GM04504 (cell line): ENCODE measurements around the gene POU5F1.
"Not testable (repeated sequence)": the region's sequence is repeated elsewhere in the genome, so short reads cannot be mapped to it uniquely, and the experiment has no call there.

Experiments used
- DNase-seq: peaks from one replicate; pipeline ENCODE4 v3.0.0-alpha.2; 2012; ENCODE audit warnings: low read depth

The POU5F1 gene

DNA sequence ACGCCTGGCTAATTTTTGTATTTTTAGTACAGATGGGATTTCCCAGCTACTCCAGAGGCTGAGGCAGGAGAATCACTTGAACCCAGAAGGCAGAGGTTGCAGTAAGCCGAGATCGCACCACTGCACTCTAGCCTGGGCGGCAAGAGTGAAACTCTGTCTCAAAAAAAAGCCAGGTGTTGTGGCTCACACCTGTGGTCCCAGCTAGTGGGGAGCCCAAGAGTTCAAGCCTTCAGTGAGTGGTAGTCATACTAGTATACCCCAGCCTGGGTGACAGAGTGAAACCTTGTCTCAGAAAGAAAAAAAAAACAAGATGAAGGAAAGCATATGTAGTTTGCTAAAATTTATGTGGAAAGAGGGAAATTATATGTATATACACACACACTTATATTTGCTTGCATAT, 20.0 kb upstream of the POU5F1 start:
- no peak for DNase-seq

DNA sequence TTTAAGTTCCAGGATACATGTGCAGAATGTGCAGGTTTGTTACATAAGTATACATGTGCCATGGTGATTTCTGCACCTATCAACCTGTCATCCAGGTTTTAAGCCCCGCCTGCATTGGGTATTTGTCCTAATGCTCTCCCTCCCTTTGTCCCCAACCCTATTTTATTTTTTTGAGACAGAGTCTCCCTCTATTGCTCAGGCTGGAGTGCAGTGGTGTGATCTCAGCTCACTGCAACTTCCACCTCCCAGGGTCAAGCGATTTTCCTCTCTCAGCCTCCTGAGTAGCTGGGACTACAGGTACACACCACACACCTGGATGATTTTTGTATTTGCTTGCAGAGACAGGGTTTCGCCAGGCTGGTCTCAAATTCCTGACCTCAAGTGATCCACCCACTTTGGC, 18.7 kb upstream of the POU5F1 start:
- DNase-seq = not testable (repeated sequence)

DNA sequence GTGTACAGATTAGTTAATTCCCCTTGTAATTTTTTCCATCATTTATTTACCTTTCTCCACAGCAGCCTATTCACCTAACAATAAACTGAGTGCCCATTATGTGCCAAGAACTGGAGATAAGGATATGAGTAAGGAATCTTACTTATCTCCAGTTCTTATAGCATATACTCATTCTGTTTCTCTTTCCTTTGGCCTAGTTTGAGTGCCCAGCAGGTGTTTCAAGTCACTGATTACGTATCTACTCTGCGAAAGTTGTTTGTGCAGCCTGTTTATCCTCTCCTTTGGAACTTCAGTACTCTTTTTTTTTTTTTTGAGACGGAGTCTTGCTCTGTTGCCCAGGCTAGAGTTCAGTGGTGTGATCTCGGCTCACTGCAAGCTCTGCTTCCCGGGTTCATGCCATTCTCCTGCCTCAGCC, 17.3 kb upstream of the POU5F1 start:
- no peak for DNase-seq

DNA sequence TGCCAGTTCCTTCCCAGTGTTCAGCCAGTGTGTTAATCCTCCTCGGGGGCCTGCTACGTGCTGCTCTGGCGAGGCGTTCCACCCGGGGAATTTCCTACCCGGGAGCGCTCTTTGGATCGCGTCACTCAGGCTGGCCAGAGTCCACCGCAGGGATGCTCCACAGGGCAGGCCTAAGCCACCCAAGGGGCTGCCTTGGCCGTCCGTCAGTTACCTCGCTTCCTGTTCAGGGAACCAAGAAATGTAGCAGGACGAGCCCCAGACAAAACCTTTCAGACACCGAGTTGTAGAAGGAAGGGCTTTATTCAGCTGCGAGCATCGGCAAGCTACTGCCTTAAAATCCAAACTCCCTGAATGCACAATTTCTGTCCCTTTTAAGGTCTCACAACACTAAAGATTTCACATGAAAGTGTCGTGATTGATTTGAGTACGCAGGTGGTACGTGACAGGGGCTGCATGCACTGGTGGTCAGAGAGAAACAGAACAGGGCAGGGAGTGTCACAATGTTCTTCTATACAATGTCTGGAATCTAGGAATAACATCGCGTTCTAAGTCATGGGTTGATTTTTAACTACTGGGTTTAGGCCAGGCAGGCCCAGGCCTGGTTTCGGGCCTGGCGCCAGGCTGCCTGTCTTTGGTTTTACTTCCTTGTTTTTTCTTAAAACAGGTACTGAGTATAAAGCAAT, 15.7 kb upstream of the POU5F1 start:
- no peak for DNase-seq

DNA sequence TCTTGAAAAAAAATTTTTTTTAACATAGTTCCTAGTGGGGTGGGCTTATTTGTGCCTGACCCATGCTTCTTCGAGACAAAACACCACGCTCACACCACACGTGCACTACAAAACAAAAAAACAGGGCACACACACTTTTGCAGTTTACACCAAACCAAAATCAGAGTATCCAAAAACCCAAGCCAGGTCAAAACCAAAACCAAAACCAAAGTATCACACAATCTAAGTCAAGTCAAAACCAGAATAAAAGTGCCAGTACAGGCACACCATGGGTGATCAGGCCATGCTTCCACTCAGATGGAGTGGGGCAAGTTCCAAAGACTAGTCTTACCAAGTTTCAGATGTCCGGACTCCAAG, 15.2 kb upstream of the POU5F1 start:
- DNase-seq = not testable (repeated sequence)

DNA sequence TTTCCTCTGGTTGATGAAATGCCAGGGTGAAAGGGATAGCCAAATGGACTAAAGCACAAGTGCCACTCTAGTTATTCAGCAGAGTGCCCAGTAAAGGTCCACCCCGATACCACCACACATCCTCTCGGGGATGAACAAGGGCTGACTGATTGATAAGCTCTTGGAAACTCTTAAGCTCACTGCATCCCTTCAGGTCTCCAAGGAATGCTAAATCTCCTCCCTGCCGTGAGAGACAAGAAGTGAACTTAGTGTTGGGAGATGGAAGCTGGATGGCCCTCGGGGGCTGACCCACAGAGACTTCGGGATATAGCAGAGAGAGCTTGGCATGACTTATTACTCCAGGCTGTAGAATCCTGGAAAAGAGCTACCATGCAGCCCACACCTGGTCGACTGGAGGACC, 13.4 kb upstream of the POU5F1 start:
- DNase-seq = not testable (repeated sequence)

DNA sequence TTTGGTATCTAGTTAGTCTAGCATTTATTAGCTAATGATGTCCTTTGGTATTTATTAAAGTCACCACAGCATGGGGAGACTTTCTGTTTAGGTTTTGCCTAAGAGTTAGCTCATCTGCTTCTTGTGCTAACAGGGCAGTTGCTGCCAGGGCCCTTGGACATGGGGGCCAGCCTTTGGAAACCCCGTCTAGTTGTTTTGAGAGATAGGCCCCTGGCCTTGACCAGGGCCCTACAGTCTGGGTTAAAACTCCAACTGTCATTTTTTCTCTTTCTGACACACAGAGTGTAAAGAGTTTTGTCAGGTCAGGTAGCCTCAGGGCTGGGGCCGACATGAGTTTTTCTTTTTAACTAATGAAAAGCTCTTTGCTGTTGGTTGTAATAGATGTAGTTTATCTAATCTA, 12.8 kb upstream of the POU5F1 start:
- not testable (repeated sequence) for DNase-seq

GRCh38 chr6:31180500-31180899, 10.0 kb upstream of the POU5F1 start:
- peak; percentile 48 for DNase-seq

DNA sequence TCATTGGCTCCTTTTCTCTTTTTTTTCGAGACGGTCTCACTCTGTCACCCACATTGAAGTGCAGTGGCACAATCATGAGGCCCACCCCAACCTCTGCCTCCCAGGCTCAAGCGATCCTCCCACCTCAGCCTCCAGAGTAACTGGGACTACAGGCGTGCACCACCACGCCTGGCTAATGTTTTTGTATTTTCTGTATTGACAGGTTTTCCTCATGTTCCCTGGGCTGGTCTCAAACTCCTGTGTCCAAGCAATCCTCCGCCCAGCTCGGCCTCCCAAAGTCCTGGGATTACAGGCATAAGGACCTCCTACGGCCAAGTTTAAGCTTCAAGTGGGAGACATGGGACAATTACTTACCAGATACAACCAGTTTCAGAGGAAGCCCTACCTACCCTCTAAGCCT, 9.4 kb upstream of the POU5F1 start:
- DNase-seq = no peak

GRCh38 chr6:31179042-31179386, 8.5 kb upstream of the POU5F1 start:
- DNase-seq = no peak

DNA sequence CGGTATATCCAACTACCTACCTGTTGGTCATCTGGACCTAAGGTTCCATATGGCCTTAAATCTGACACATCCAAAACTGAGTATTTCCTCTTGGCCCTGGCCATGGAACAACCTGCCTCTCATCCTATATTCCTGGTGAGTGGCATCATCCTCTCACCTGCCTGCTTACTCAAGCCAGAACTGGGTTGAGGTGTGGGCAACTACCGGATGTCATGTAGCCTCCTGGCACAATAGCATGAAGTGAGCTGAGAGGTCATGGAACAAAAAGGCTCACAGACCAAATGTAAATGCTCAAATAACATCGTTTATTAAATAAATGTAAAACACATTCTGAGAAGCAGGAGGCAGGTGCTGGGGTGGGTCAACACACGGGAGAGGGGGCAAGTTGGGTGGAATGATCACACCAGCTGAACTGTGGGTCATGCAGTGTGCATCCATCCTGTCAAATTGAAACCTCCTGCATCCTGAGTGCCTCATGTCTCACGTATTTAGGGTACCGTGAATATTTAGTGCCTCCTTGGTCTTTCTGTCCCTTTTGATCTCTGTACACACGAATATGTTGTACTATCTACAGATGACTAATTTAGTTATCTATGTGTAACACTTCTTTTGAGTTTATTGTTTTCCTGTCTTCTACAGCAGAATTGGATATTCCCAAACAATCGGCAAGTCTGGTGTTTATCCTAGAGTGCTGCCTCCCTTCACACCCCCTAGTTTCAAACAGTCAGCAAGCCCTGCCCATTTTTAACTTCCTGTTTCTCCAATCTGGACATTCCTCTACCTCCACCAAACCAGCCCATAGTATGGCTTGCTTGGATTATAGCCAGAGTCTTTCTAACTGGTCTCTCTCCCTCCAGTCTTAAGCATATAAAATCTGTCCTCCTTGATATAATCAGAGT, 7.9 kb upstream of the POU5F1 start:
- DNase-seq = no peak

GRCh38 chr6:31175971-31176370, 5.5 kb upstream of the POU5F1 start:
- peak; percentile 35 for DNase-seq

- DNase-seq = no peak
Observed at GRCh38 chr6:31174378-31174777, 3.9 kb upstream of the POU5F1 start.

GRCh38 chr6:31173406-31173805, 2.9 kb upstream of the POU5F1 start:
- DNase-seq = no peak

- DNase-seq = no peak
Observed at GRCh38 chr6:31172973-31173384, 2.5 kb upstream of the POU5F1 start.

DNA sequence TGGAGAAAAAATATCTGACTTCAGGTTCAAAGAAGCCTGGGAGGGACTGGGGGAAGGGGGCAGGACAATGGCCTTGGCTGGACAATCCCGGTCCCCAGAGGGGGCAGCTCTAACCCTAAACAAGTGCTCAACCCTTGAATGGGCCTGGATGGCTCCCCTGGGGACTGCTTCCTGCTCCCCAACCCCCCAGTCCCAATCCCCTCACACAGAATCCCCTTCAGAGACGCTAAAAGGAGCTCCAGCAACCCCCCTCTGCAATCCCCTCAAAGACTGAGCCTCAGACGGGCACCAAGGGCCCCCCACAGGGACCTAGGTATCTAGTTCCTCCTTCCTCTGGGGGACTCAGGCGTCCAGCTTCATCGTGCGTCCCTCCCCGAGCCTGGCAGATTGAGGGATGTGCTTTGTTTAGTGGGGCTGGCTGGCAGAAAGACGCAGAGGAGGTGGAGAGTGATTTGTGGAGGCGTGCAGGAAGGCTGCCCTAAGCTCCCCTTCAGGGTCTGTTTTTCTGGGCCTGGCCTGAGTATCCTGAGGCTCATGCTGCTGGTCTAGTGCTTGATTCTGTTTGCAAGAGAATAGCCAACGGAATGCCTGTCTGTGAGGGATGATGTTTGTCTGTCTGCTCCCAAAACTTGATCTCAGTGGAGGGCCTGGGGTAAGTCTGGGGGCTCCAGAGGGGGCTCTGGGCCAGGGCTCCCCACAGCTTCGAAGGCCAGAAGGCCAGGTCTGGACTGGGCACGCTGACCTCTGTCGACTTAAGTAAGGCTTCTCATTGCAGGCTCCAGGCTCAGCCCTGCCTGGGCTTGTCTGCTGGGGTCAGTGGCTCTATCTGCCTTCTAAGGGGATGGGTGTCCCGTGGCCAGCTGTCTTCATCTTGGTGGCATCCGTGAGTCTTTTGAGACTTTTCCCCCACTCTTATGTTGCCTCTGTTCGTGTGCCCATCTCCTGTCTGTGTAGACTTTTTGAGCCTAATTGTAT, 1.7 kb upstream of the POU5F1 start:
- no peak for DNase-seq

GRCh38 chr6:31170987-31171671, 647 bp upstream of the POU5F1 start:
- no peak for DNase-seq

GRCh38 chr6:31169858-31170599, 453 bp downstream of the POU5F1 start:
- not testable (repeated sequence) for DNase-seq

- no peak for DNase-seq
Observed at GRCh38 chr6:31169123-31169857, 1.2 kb downstream of the POU5F1 start.

DNA sequence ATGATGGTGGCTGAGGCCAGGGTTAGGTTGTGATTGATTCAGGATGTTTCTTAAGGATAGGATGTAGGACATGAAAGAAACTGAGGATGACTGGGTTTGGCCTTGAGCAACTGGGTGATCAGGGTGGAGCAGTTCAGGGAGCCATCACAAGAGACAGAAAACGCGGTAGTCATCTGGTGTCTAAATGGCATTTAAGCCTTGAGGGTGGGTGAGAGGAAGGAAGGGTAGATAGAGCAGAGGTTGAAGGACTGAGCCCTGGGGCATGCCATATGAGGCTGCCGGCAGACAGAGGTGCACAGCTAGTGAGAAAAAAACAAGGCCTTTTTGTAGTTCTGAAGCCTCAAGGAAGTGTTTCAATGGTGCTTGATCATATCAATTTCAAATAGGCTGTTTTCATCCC, 1.9 kb downstream of the POU5F1 start:
- no peak for DNase-seq
